ENCODE data around the gene NFYA. TPM values are rescaled to one million over a fixed set of nuclear protein-coding genes. Genes with fewer than 3 reads are reported as not detected.

NFYA gene
- total RNA-seq (10 to 100 TPM; 70.6 to 82.0 TPM), polyA plus RNA-seq (ENCODE audit: insufficient read depth, low read depth, low replicate concordance) (87.7 TPM)
- long read RNA-seq, donor 1, partial matches to known transcripts = 0 of 4 reads
- long read RNA-seq, donor 1, other reads (novel, unspliced or antisense) = 0 of 4 reads
- long read RNA-seq, donor 2, partial matches to known transcripts = 35 of 38 reads
- long read RNA-seq, donor 2, other reads (novel, unspliced or antisense) = 0 of 38 reads

GRCh38 chr6:41072836-41073202, at the start of gene NFYA:
Gene NFYA, plus strand, starts transcription at chr6:41072974. Its CDS starts 6,116 bp downstream, at chr6:41079090.
- no peaks in the 10 kb centered on the region for H3K9me3 ChIP-seq
- no peak for DNase-seq
- TF ChIP-seq, protein P1, sequence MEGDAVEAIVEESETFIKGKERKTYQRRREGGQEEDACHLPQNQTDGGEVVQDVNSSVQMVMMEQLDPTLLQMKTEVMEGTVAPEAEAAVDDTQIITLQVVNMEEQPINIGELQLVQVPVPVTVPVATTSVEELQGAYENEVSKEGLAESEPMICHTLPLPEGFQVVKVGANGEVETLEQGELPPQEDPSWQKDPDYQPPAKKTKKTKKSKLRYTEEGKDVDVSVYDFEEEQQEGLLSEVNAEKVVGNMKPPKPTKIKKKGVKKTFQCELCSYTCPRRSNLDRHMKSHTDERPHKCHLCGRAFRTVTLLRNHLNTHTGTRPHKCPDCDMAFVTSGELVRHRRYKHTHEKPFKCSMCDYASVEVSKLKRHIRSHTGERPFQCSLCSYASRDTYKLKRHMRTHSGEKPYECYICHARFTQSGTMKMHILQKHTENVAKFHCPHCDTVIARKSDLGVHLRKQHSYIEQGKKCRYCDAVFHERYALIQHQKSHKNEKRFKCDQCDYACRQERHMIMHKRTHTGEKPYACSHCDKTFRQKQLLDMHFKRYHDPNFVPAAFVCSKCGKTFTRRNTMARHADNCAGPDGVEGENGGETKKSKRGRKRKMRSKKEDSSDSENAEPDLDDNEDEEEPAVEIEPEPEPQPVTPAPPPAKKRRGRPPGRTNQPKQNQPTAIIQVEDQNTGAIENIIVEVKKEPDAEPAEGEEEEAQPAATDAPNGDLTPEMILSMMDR (IDR thresholded peaks at IDR 0.05) = no peak
- no peak for TF ChIP-seq POLR2A (IDR thresholded peaks at IDR 0.05)
- 0% methylated on average over 12 to 24 of the region's 37 CpGs for WGBS, 2 donors
- H3K27me3 ChIP-seq = no peaks in the 10 kb centered on the region
- intact Hi-C loops (cut with DNase I; ENCODE audit: low total_unique reads) = no loop called here
- no peaks in the 10 kb centered on the region for H3K36me3 ChIP-seq (ENCODE audit: low read depth, missing control alignments)
- H3K4me3 ChIP-seq = peak within 1 kb of the TSS; percentile 91 to 92
- peaks cover 16% of the 10 kb centered on the region for H3K4me1 ChIP-seq
- H3K27ac ChIP-seq = peak within 1 kb of the TSS; percentile 98 to 100

DNA sequence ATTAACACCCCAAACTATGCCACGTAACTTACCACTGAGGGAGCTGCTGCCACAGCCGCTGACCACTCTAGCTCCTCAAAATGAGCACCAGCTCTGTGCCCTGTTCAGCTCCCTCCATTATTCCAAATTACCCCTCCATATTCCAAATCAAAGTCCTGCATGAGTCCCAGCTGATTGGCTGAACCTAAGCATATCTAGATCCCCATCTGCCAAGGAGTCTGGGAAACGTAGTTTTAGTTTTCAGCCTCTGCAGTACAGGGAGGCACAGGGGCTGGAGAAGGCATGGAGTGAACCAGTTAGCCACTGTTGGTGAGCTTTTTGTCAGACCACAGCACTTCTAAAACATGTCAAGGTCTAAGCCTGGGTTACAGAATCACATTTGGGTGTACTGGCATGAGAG, 49.7 kb upstream of the NFYA start:
- no peak overlapping the region for H3K27ac ChIP-seq
- H3K9me3 ChIP-seq = no peaks in the 10 kb centered on the region
- WGBS, 2 donors = 96% methylated on average over 3 of the region's 3 CpGs
- no peak for DNase-seq
- no peaks in the 10 kb centered on the region for H3K36me3 ChIP-seq (ENCODE audit: low read depth, missing control alignments)
- TF ChIP-seq POLR2A (IDR thresholded peaks at IDR 0.05) = no peak
- TF ChIP-seq, protein P1 (IDR thresholded peaks at IDR 0.05) = no peak
- no peak overlapping the region for H3K4me3 ChIP-seq
- peaks cover 6% of the 10 kb centered on the region for H3K4me1 ChIP-seq
- intact Hi-C loops (cut with DNase I; ENCODE audit: low total_unique reads) = no loop called here
- no peaks in the 10 kb centered on the region for H3K27me3 ChIP-seq

DNA sequence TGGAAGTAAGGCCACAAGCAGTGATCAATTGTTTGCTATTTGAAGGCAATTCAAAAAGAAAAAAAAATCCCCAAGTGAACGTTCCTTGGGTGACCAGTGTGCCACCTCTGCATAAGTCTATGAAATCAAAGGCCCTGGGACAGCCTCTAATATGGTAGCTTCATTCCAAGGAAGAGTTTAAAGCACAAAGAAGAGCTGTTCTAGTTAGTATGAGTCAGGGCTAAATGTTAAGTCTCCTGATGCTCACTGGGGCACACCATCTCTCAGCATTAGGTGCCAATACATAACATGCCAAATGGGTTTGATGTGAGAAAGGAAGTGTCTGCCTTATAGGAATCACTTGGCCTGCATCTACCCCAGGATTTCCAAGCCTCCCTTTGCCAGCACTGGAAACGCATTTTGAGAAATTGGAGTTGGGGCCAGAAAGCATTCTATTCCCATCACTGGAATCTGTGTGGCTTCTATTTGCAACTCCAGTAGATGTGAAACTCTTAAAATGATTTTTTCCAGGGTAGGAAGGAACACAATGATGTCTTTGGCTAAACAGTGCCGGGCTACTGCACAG, 46.7 kb upstream of the NFYA start:
- H3K27me3 ChIP-seq = no peaks in the 10 kb centered on the region
- no peak overlapping the region for H3K4me3 ChIP-seq
- H3K9me3 ChIP-seq = no peaks in the 10 kb centered on the region
- no peak overlapping the region for H3K27ac ChIP-seq
- H3K4me1 ChIP-seq = peaks cover 11% of the 10 kb centered on the region
- DNase-seq = no peak
- intact Hi-C loops (cut with DNase I; ENCODE audit: low total_unique reads) = no loop called here
- TF ChIP-seq, protein P1 (IDR thresholded peaks at IDR 0.05) = no peak
- no peak for TF ChIP-seq POLR2A (IDR thresholded peaks at IDR 0.05)
- WGBS, 2 donors = 76 to 88% methylated on average over 3 of the region's 3 CpGs
- H3K36me3 ChIP-seq (ENCODE audit: low read depth, missing control alignments) = no peaks in the 10 kb centered on the region

GRCh38 chr6:41027241-41027640, 45.5 kb upstream of the NFYA start:
- TF ChIP-seq POLR2A (IDR thresholded peaks at IDR 0.05) = no peak
- TF ChIP-seq, protein P1 (IDR thresholded peaks at IDR 0.05) = no peak
- WGBS, 2 donors = 33 to 39% methylated on average over 4 of the region's 4 CpGs
- intact Hi-C loops (cut with DNase I; ENCODE audit: low total_unique reads) = no loop called here
- H3K9me3 ChIP-seq = no peaks in the 10 kb centered on the region
- H3K27ac ChIP-seq = no peak overlapping the region
- peaks cover 11% of the 10 kb centered on the region for H3K4me1 ChIP-seq
- no peaks in the 10 kb centered on the region for H3K27me3 ChIP-seq
- peak overlapping the region in 1 of 2 donors; percentile 64 for H3K4me3 ChIP-seq
- no peaks in the 10 kb centered on the region for H3K36me3 ChIP-seq (ENCODE audit: low read depth, missing control alignments)
- DNase-seq = no peak

Measured in testis (tissue), 5 donors.